Neural progenitor cell (in vitro differentiated cells): ENCODE data around the gene CLEC4F.

ENCODE experiments used
- EZH2phosphoT487 ChIP-seq: fragments of 200-600 bp; sonication (generic); IDR thresholded peaks from 2 replicates; pipeline ENCODE4 v1.6.1; 2017; ENCODE audit warnings: antibody characterized with exemption
- TF ChIP-seq, protein P1 (sequence below): fragments of 200-600 bp; sonication (generic); IDR thresholded peaks from 2 replicates; pipeline ENCODE4 v1.5.1; 2017; ENCODE audit warnings: antibody characterized with exemption, mild to moderate bottlenecking

DNA sequence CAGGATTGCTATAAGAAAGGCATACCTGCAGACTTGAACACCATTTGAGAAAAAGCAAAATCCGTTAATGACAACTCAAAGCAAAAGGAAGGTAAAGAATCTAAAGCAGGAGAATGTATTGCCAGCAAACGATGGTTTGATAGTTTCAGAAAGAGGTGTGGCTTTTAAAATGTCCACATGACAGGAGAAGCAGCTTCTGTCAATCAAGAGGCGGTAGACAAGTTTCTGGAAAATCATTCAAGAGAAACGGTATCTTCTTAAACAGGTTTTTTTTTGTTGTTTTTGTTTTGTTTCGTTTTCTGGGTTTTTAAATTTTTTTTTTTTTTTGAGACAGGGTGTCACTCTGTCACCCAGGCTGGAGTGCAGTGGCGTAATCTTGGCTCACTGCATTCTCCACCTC, 13.8 kb downstream of the CLEC4F start:
- TF ChIP-seq EZH2phosphoT487: no peak
- TF ChIP-seq, protein P1, sequence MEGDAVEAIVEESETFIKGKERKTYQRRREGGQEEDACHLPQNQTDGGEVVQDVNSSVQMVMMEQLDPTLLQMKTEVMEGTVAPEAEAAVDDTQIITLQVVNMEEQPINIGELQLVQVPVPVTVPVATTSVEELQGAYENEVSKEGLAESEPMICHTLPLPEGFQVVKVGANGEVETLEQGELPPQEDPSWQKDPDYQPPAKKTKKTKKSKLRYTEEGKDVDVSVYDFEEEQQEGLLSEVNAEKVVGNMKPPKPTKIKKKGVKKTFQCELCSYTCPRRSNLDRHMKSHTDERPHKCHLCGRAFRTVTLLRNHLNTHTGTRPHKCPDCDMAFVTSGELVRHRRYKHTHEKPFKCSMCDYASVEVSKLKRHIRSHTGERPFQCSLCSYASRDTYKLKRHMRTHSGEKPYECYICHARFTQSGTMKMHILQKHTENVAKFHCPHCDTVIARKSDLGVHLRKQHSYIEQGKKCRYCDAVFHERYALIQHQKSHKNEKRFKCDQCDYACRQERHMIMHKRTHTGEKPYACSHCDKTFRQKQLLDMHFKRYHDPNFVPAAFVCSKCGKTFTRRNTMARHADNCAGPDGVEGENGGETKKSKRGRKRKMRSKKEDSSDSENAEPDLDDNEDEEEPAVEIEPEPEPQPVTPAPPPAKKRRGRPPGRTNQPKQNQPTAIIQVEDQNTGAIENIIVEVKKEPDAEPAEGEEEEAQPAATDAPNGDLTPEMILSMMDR: no peak
